GM18870 (cell line): ENCODE measurements around the gene CSGALNACT2.
A peak's percentile ranks its signal among the peaks of the same experiment; 100 is the strongest.

Experiments used
- ATAC-seq: cut with Tn5 transposase; IDR thresholded peaks from one replicate; pipeline ENCODE4 v1.9.1; 2021; ENCODE audit warnings: moderate library complexity; ENCODE audit not compliant: unreplicated experiment

Gene CSGALNACT2

GRCh38 chr10:43200538-43201390, 62.5 kb downstream of the CSGALNACT2 start:
- no peak for ATAC-seq

- ATAC-seq, result no peak
These were observed 63.4 kb downstream of the CSGALNACT2 start for GRCh38 chr10:43201545-43202131.

GRCh38 chr10:43202224-43202656, 64.0 kb downstream of the CSGALNACT2 start:
- peak; percentile 53 for ATAC-seq

GRCh38 chr10:43202657-43203447, 64.6 kb downstream of the CSGALNACT2 start:
- no peak for ATAC-seq

- no peak for ATAC-seq
These were observed 65.3 kb downstream of the CSGALNACT2 start for GRCh38 chr10:43203448-43204041.

- ATAC-seq, result no peak
These were observed 66.0 kb downstream of the CSGALNACT2 start for GRCh38 chr10:43204042-43204942.

GRCh38 chr10:43204943-43205671, 66.9 kb downstream of the CSGALNACT2 start:
- peak; percentile 62 for ATAC-seq

GRCh38 chr10:43205681-43206390, 67.6 kb downstream of the CSGALNACT2 start:
- ATAC-seq, result no peak

- no peak for ATAC-seq
These were observed 68.4 kb downstream of the CSGALNACT2 start for GRCh38 chr10:43206391-43207235.

- ATAC-seq, result no peak
These were observed 70.2 kb downstream of the CSGALNACT2 start for GRCh38 chr10:43208147-43209073.

GRCh38 chr10:43209074-43209455, 70.8 kb downstream of the CSGALNACT2 start:
- no peak for ATAC-seq

- ATAC-seq, result no peak
These were observed 71.5 kb downstream of the CSGALNACT2 start for GRCh38 chr10:43209651-43210141.

GRCh38 chr10:43210556-43210955, 72.3 kb downstream of the CSGALNACT2 start:
- ATAC-seq, result no peak

GRCh38 chr10:43211030-43211429, 72.8 kb downstream of the CSGALNACT2 start:
- ATAC-seq, result no peak

- no peak for ATAC-seq
These were observed 73.3 kb downstream of the CSGALNACT2 start for GRCh38 chr10:43211431-43212042.

GRCh38 chr10:43212043-43212721, 73.9 kb downstream of the CSGALNACT2 start:
- no peak for ATAC-seq
